PC-9 (cell line): Measurements from ENCODE around the gene MROH2B. TPM values are rescaled to one million over a fixed set of nuclear protein-coding genes. Genes with fewer than 3 reads are reported as not detected.

Experiments used
- BruUV-seq: library from RNA; stranded (reverse); fragments of 400-500 nt; replicated peaks from 2 replicates; lab custom pipeline; 2021; lab: Mats Ljungman, UMichigan
- CTCF ChIA-PET: fragments of 300-600 bp; sonication (Branson Sonifier 250); formaldehyde crosslinking; loops from one replicate; lab custom pipeline; 2022; ENCODE audit warnings: antibody characterized with exemption; lab: Charles Lee
- POLR2A ChIA-PET: fragments of 300-600 bp; sonication (Branson Sonifier 250); formaldehyde crosslinking; loops from one replicate; lab custom pipeline; 2022; ENCODE audit warnings: antibody characterized with exemption; ENCODE audit not compliant: unreplicated experiment; lab: Charles Lee
- DNase-seq, 2 experiments: peaks; one replicate each; pipeline versions ENCODE4 v3.0.0 to v3.0.0-alpha.2; 2015 to 2022; ENCODE audit warnings: mixed read lengths in 1 of 2
- H2AFZ ChIP-seq: fragments of 200-600 bp; sonication (generic); 2 replicates; pipeline ENCODE4 v1.8.1; 2017; ENCODE audit warnings: antibody characterized with exemption
- H3F3A ChIP-seq: fragments of 200-600 bp; sonication (generic); 2 replicates; pipeline ENCODE4 v1.8.1; 2017; ENCODE audit warnings: antibody characterized with exemption, mild to moderate bottlenecking, low read depth; ENCODE audit not compliant: insufficient read depth
- H3K27ac ChIP-seq: fragments of 200-600 bp; sonication (generic); 2 replicates; pipeline ENCODE4 v1.6.1; 2016; ENCODE audit warnings: mixed run types
- H3K27me3 ChIP-seq: fragments of 200-600 bp; sonication (generic); 2 replicates; pipeline ENCODE4 v1.6.1; 2016; ENCODE audit warnings: low read depth, mixed run types; ENCODE audit not compliant: insufficient read depth
- H3K36me3 ChIP-seq: fragments of 200-600 bp; sonication (generic); 2 replicates; pipeline ENCODE4 v1.6.1; 2016; ENCODE audit warnings: low read depth, mixed run types
- H3K4me1 ChIP-seq: fragments of 200-600 bp; sonication (generic); replicated peaks from 2 replicates; pipeline ENCODE4 v1.6.1; 2016; ENCODE audit warnings: mixed run types; ENCODE audit not compliant: insufficient read depth
- H3K4me2 ChIP-seq: fragments of 200-600 bp; sonication (generic); 2 replicates; pipeline ENCODE4 v1.6.1; 2017; ENCODE audit warnings: mixed run types
- H3K4me3 ChIP-seq: fragments of 200-600 bp; sonication (generic); 2 replicates; pipeline ENCODE4 v1.6.1; 2016; ENCODE audit warnings: mixed run types
- H3K79me2 ChIP-seq: fragments of 200-600 bp; sonication (generic); 2 replicates; pipeline ENCODE4 v1.6.1; 2017; ENCODE audit warnings: low read depth, mixed run types
- H3K9me2 ChIP-seq: fragments of 200-600 bp; sonication (generic); 2 replicates; pipeline ENCODE4 v1.8.1; 2017; ENCODE audit warnings: mild to moderate bottlenecking; ENCODE audit not compliant: insufficient read depth
- H3K9me3 ChIP-seq: fragments of 200-600 bp; sonication (generic); 2 replicates; pipeline ENCODE4 v1.8.1; 2016; ENCODE audit warnings: low read depth; ENCODE audit not compliant: insufficient read depth
- H4K20me1 ChIP-seq: fragments of 200-600 bp; sonication (generic); 2 replicates; pipeline ENCODE4 v1.8.1; 2017; ENCODE audit not compliant: insufficient read depth
- EZH2 ChIP-seq: fragments of 200-600 bp; sonication (generic); IDR thresholded peaks from 2 replicates; pipeline ENCODE4 v1.8.0; 2017; ENCODE audit warnings: antibody characterized with exemption, low read depth
- intact Hi-C: fragments of 100-400 bp; cut with micrococcal nuclease; formaldehyde crosslinking; loops from one replicate; pipeline ENCODE4 v1.10.0; 2022; ENCODE audit not compliant: unreplicated experiment
- total RNA-seq: library from RNA; stranded (reverse); gene quantifications from 2 replicates; pipeline ENCODE4 v1.2.3, GENCODE V29; 2021
- TF ChIP-seq, protein P1 (sequence below): fragments of 200-600 bp; sonication (generic); conservative IDR thresholded peaks from 2 replicates; pipeline ENCODE4 v1.6.1; 2017; ENCODE audit warnings: mixed run types, antibody characterized with exemption, mild to moderate bottlenecking, moderate library complexity

Gene MROH2B
- total RNA-seq, 1 experiment from 2014 or later = not detected

DNA sequence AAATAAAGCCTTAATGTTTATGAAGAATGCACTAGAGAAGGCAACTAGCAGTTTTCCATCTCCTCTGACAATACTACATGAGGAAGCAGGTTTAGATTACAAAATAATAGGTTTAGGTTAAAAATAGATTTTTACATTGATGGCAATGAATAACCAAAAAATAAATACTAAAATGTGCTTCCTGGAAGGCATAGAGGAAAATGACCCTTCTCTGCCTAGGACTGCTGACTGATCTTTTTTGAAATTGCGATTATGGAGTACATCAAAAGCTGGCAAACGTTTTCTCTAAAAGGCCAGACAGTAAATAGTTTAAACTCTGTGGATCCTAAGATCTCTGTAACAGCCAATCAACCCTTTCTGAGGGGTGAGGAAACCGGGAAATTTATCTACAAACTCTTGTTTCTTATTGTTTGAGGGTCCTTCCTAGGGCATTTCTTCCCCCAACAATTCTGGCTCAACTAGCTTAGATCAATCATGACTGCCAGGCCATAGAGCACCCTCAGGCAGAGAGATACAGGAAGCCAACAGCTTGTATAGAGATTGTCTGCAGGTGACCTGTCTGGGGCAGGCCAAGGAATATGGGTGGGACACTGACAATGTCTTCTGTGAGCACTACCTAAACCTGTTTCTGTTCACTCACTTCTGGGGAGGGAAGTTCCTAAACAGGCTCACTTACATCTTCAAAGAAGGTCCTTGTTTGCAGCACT lies 67.3 kb downstream of the MROH2B start:
- CTCF ChIA-PET = no interaction called here
- no peaks in the 10 kb centered on the region for H3F3A ChIP-seq
- POLR2A ChIA-PET = interaction anchor here (0.5 kb wide), 1 partner anchor 169 kb away, joined by 3 read pairs; the partner anchor contains the start of gene RPL37

GRCh38 chr5:40999966-41000365 lies 71.2 kb downstream of the MROH2B start:
- Histone ChIP-seq H3K9me2 (no peaks in the 10 kb centered on the region), H3K27ac (no peak overlapping the region), H3K36me3 (no peaks in the 10 kb centered on the region), H2AFZ (no peak overlapping the region), H3K4me1 (no peaks in the 10 kb centered on the region; the same call in 1 of the 2 replicates), H3K4me2 (no peak overlapping the region), H3K27me3 (no peaks in the 10 kb centered on the region), H3K4me3 (no peak overlapping the region), H4K20me1 (no peaks in the 10 kb centered on the region), H3K79me2 (no peaks in the 10 kb centered on the region), H3K9me3 (no peaks in the 10 kb centered on the region; the same call in 1 of the 2 replicates), H3F3A (no peaks in the 10 kb centered on the region)
- POLR2A ChIA-PET = interaction anchor here (0.7 kb wide), 1 partner anchor 28 kb away, joined by 6 read pairs; no protein-coding TSS in a partner anchor
- TF ChIP-seq EZH2 = no peak
- TF ChIP-seq, protein P1, sequence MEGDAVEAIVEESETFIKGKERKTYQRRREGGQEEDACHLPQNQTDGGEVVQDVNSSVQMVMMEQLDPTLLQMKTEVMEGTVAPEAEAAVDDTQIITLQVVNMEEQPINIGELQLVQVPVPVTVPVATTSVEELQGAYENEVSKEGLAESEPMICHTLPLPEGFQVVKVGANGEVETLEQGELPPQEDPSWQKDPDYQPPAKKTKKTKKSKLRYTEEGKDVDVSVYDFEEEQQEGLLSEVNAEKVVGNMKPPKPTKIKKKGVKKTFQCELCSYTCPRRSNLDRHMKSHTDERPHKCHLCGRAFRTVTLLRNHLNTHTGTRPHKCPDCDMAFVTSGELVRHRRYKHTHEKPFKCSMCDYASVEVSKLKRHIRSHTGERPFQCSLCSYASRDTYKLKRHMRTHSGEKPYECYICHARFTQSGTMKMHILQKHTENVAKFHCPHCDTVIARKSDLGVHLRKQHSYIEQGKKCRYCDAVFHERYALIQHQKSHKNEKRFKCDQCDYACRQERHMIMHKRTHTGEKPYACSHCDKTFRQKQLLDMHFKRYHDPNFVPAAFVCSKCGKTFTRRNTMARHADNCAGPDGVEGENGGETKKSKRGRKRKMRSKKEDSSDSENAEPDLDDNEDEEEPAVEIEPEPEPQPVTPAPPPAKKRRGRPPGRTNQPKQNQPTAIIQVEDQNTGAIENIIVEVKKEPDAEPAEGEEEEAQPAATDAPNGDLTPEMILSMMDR = no peak
- intact Hi-C loops = loop anchor here (5.0 kb wide), 1 partner anchor 98 kb away; no protein-coding TSS in a partner anchor
- CTCF ChIA-PET = no interaction called here
- no TSS peak for BruUV-seq
- DNase-seq = no peak

More for the DNA sequence above, 67.3 kb downstream of the MROH2B start:
- Histone ChIP-seq H3K4me2 (no peak overlapping the region), H4K20me1 (no peaks in the 10 kb centered on the region), H3K36me3 (no peaks in the 10 kb centered on the region), H3K4me1 (peaks cover 6% of the 10 kb centered on the region), H3K4me3 (no peak overlapping the region), H3K9me2 (no peaks in the 10 kb centered on the region), H3K27me3 (no peaks in the 10 kb centered on the region), H3K9me3 (no peaks in the 10 kb centered on the region), H2AFZ (no peak overlapping the region), H3K27ac (no peak overlapping the region), H3K79me2 (no peaks in the 10 kb centered on the region)
- DNase-seq = no peak
- BruUV-seq = no TSS peak
- intact Hi-C loops = no loop called here
- TF ChIP-seq, protein P1 = no peak
- TF ChIP-seq EZH2 = no peak

- Histone ChIP-seq H3K79me2 (no peaks in the 10 kb centered on the region), H3K4me3 (no peak overlapping the region), H3F3A (no peaks in the 10 kb centered on the region), H3K27me3 (no peaks in the 10 kb centered on the region), H3K4me2 (no peak overlapping the region), H3K36me3 (no peaks in the 10 kb centered on the region), H3K27ac (no peak overlapping the region), H3K4me1 (no peaks in the 10 kb centered on the region; the same call in 1 of the 2 replicates), H2AFZ (no peak overlapping the region), H3K9me3 (no peaks in the 10 kb centered on the region; the same call in 1 of the 2 replicates), H3K9me2 (no peaks in the 10 kb centered on the region), H4K20me1 (no peaks in the 10 kb centered on the region)
- DNase-seq = no peak
- intact Hi-C loops = loop anchor here (5.0 kb wide), 1 partner anchor 97 kb away; no protein-coding TSS in a partner anchor
- ChIA-PET CTCF (no interaction called here), POLR2A (no interaction called here)
- TF ChIP-seq, protein P1 = no peak
- no peak for TF ChIP-seq EZH2
- BruUV-seq = no TSS peak
Observed at GRCh38 chr5:40999142-40999541, 72.0 kb downstream of the MROH2B start.
